GM18870 (cell line): ENCODE data around the gene SLC22A13.
"Not testable (repeated sequence)": the region's sequence is repeated elsewhere in the genome, so short reads cannot be mapped to it uniquely, and the experiment has no call there.

Experiments used
- ATAC-seq: cut with Tn5 transposase; IDR thresholded peaks from one replicate; pipeline ENCODE4 v1.9.1; 2021; ENCODE audit warnings: moderate library complexity; ENCODE audit not compliant: unreplicated experiment

The SLC22A13 gene

GRCh38 chr3:38297537-38297936 is 31.9 kb downstream of the SLC22A13 start:
- ATAC-seq, result no peak

- no peak for ATAC-seq
Measured at GRCh38 chr3:38297947-38298711, 32.5 kb downstream of the SLC22A13 start.

- ATAC-seq, result no peak
Measured at GRCh38 chr3:38306941-38307340, 41.3 kb downstream of the SLC22A13 start.

- no peak for ATAC-seq
Measured at GRCh38 chr3:38307599-38307998, 42.0 kb downstream of the SLC22A13 start.

GRCh38 chr3:38308456-38308855 is 42.8 kb downstream of the SLC22A13 start:
- no peak for ATAC-seq

GRCh38 chr3:38311476-38311875 is 45.9 kb downstream of the SLC22A13 start:
- ATAC-seq, result no peak

GRCh38 chr3:38311941-38312340 is 46.3 kb downstream of the SLC22A13 start:
- no peak for ATAC-seq

- no peak for ATAC-seq
Measured at GRCh38 chr3:38312356-38312755, 46.7 kb downstream of the SLC22A13 start.

GRCh38 chr3:38313263-38313662 is 47.7 kb downstream of the SLC22A13 start:
- ATAC-seq, result no peak

- ATAC-seq, result no peak
Measured at GRCh38 chr3:38313695-38314094, 48.1 kb downstream of the SLC22A13 start.

- no peak for ATAC-seq
Measured at GRCh38 chr3:38314112-38314763, 48.6 kb downstream of the SLC22A13 start.

- ATAC-seq, result no peak
Measured at GRCh38 chr3:38314764-38315487, 49.3 kb downstream of the SLC22A13 start.

- ATAC-seq, result no peak
Measured at GRCh38 chr3:38315488-38316230, 50.0 kb downstream of the SLC22A13 start.

- no peak for ATAC-seq
Measured at GRCh38 chr3:38316356-38317191, 51.0 kb downstream of the SLC22A13 start.

GRCh38 chr3:38317192-38317759 is 51.7 kb downstream of the SLC22A13 start:
- no peak for ATAC-seq

- no peak for ATAC-seq
Measured at GRCh38 chr3:38318766-38319671, 53.4 kb downstream of the SLC22A13 start.

- not testable (repeated sequence) for ATAC-seq
Measured at GRCh38 chr3:38320638-38321037, 55.0 kb downstream of the SLC22A13 start.

GRCh38 chr3:38323060-38323459 is 57.4 kb downstream of the SLC22A13 start:
- no peak for ATAC-seq

- ATAC-seq, result no peak
Measured at GRCh38 chr3:38325256-38325655, 59.6 kb downstream of the SLC22A13 start.
